Measurements from ENCODE around the gene COL27A1. TPM values are rescaled to one million over a fixed set of nuclear protein-coding genes. Genes with fewer than 3 reads are reported as not detected.

COL27A1 gene
- total RNA-seq, 1 donor from 2014 or later = 51.0 TPM

GRCh38 chr9:114237247-114237646, 81.9 kb downstream of the COL27A1 start:
- ATAC-seq = no peak

GRCh38 chr9:114237781-114238180, 82.4 kb downstream of the COL27A1 start:
- DNase-seq (ENCODE audit: low spot score) (no peak), ATAC-seq (peak; percentile 13)

More at GRCh38 chr9:114237247-114237646, 81.9 kb downstream of the COL27A1 start:
- no peak for DNase-seq (ENCODE audit: low spot score)

GRCh38 chr9:114238472-114238871, 83.1 kb downstream of the COL27A1 start:
- DNase-seq (ENCODE audit: low spot score) = peak; percentile 67
- ATAC-seq = peak; percentile 90

GRCh38 chr9:114238891-114239875, 83.8 kb downstream of the COL27A1 start:
- DNase-seq (ENCODE audit: low spot score) (no peak), ATAC-seq (peak; percentile 25)

- ATAC-seq = no peak
- DNase-seq (ENCODE audit: low spot score) = no peak
Observed at GRCh38 chr9:114240216-114240615, 84.9 kb downstream of the COL27A1 start.

GRCh38 chr9:114240647-114241558, 85.6 kb downstream of the COL27A1 start:
- ATAC-seq (no peak), DNase-seq (ENCODE audit: low spot score) (no peak)

- DNase-seq (ENCODE audit: low spot score) (no peak), ATAC-seq (no peak)
Observed at GRCh38 chr9:114242837-114243236, 87.5 kb downstream of the COL27A1 start.

GRCh38 chr9:114243240-114243639, 87.9 kb downstream of the COL27A1 start:
- DNase-seq (ENCODE audit: low spot score) = no peak

GRCh38 chr9:114244570-114244969, 89.2 kb downstream of the COL27A1 start:
- no peak for ATAC-seq
- no peak for DNase-seq (ENCODE audit: low spot score)

More at GRCh38 chr9:114243240-114243639, 87.9 kb downstream of the COL27A1 start:
- ATAC-seq = no peak

- DNase-seq (ENCODE audit: low spot score) = no peak
- ATAC-seq = no peak
Observed at GRCh38 chr9:114246558-114246957, 91.2 kb downstream of the COL27A1 start.

- ATAC-seq = no peak
- DNase-seq (ENCODE audit: low spot score) = no peak
Observed at GRCh38 chr9:114247077-114247476, 91.7 kb downstream of the COL27A1 start.

- no peak for ATAC-seq
- DNase-seq (ENCODE audit: low spot score) = no peak
Observed at GRCh38 chr9:114247491-114247890, 92.2 kb downstream of the COL27A1 start.

GRCh38 chr9:114248299-114248707, 93.0 kb downstream of the COL27A1 start:
- DNase-seq (ENCODE audit: low spot score) (no peak), ATAC-seq (no peak)

- DNase-seq (ENCODE audit: low spot score) = no peak
- ATAC-seq = peak; percentile 71
Observed at GRCh38 chr9:114249424-114250234, 94.3 kb downstream of the COL27A1 start.

- peak; percentile 91 for ATAC-seq
- DNase-seq (ENCODE audit: low spot score) = peak; percentile 90
Observed at GRCh38 chr9:114250235-114250568, 94.9 kb downstream of the COL27A1 start.

- ATAC-seq (peak; percentile 54), DNase-seq (ENCODE audit: low spot score) (no peak)
Observed at GRCh38 chr9:114250648-114251047, 95.3 kb downstream of the COL27A1 start.

- no peak for ATAC-seq
- DNase-seq (ENCODE audit: low spot score) = no peak
Observed at GRCh38 chr9:114252394-114252793, 97.1 kb downstream of the COL27A1 start.

GRCh38 chr9:114256827-114257328, 101.5 kb downstream of the COL27A1 start:
- DNase-seq (ENCODE audit: low spot score) (no peak), ATAC-seq (no peak)

GRCh38 chr9:114258218-114258617, 102.9 kb downstream of the COL27A1 start:
- ATAC-seq (no peak), DNase-seq (ENCODE audit: low spot score) (no peak)

Measured in left lobe of liver (tissue), 2 donors.